GM19035 (cell line): ENCODE data around the gene SNRNP200.

Experiments used
- ATAC-seq: cut with Tn5 transposase; IDR thresholded peaks from one replicate; pipeline ENCODE4 v1.9.1; 2021; ENCODE audit not compliant: unreplicated experiment

SNRNP200 gene

GRCh38 chr2:96305091-96305978 is at the start of gene SNRNP200:
TSS of gene SNRNP200 (minus strand) at chr2:96305546. CDS start at chr2:96305437, 109 bp downstream.
- ATAC-seq = peak; percentile 94

DNA sequence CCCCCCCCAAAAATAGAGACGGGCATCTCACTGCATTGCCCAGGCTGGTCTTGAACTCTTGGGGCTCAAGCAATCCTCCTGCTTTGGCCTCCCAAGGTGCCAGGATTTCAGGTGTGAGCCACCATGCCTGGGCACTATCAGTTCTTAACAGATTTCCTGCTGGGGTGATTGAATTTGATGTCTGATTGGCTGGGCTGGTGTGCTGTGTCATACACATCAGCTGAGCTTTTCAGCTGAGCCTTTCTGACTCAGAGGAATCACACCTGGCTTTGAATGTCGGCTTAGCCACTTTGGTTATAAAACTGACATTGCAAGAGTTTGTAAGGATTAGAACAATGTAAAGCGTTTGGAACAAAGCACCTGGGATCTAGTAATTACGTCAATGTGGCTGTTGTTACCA is 49.1 kb upstream of the SNRNP200 start:
- ATAC-seq = no peak

DNA sequence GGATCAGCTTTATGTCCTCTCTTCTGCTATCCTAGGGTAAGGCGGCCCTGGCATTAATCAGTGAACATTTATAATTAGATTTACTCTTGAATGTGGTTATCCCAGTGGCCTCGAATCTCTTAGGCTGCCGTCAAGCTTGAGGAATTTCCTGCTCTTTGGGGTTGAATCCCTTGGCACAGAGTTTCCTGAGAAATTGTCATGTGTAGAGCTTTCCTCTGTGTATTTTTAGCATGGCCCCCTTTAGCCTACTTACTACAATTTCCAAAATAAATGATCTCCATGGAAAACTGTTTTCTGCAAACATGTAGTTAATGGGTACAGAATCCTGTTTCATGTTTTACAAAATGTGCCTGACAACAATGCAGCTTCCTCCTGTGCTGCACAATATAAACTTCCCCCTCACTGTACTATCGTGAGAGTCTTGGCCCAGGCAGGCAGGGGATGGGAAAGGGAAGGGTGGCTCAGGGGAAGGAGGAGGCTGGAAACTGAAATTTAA is 48.3 kb upstream of the SNRNP200 start:
- no peak for ATAC-seq

GRCh38 chr2:96353032-96353561 is 47.8 kb upstream of the SNRNP200 start:
- no peak for ATAC-seq

DNA sequence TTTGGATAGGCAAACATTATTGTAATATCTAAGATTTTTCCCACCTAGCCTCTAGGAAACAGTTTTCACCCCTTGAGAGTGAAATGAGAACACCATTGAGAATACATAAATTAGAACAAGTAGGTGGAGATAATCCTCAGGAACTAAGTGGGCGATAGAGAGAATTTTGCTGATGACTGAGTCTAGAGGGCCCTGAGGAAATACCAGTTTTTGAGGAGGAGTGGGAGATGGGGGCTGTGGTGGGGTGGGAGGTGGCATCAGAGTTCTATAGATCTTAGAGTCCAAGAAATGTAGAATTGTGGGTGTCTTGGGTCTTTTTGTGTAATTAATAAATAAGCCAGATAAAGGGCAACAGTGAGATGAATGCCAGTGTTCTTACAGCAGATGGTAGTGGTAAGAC is 42.0 kb upstream of the SNRNP200 start:
- ATAC-seq = no peak

DNA sequence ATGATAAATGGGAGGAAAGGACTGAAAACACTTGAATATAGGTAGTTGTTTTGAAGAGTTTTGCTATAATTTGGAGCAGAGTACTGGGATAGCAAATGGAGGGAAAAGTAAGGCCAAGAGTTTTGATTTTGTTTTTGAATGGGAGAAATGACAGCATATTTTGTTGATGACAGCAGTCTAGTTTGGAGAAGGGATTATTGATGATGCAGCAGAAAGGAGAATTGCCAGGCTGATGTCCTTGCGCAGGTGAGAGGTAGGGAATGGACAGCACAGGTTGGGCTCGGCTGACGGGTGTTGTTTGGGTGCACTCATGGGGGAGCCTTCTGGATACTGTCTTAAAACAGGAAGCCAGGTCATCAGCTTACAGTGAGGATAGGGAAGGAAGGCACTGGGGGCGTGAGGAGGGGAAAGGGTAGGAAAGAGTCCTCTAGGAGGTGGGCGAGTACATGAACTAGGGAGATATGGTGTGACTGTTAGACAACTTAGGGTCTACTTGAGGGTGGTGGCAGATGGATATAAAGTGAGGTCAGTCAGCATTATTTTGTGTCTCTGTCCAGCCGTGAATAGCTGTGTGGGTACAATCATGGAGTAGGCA is 40.6 kb upstream of the SNRNP200 start:
- ATAC-seq = no peak

DNA sequence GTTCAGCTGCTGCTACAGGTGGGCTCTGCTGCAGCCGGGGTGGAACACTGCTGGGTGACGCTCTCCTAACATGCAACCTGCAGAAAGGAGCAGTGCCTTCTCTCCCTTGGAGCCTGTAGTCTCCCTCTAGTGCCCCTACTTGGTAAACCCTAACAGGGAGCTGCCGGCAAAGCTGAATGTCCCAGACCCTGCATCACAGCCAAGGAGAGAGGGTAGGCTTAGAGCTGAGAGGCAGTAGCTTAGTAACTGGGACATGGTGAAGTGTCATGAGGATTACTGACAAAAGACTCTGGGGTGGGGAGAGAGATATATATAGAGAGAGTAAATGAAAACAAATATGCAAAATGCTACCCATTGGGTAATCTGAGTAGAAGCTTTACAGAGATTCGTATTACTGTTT is 40.1 kb upstream of the SNRNP200 start:
- no peak for ATAC-seq

- ATAC-seq = peak; percentile 83
Measured at GRCh38 chr2:96344011-96344410, 38.7 kb upstream of the SNRNP200 start.

GRCh38 chr2:96342085-96342484 is 36.7 kb upstream of the SNRNP200 start:
- ATAC-seq = peak; percentile 35

- ATAC-seq = no peak
Measured at GRCh38 chr2:96341641-96342040, 36.3 kb upstream of the SNRNP200 start.

GRCh38 chr2:96340493-96341414 is 35.4 kb upstream of the SNRNP200 start:
- no peak for ATAC-seq

DNA sequence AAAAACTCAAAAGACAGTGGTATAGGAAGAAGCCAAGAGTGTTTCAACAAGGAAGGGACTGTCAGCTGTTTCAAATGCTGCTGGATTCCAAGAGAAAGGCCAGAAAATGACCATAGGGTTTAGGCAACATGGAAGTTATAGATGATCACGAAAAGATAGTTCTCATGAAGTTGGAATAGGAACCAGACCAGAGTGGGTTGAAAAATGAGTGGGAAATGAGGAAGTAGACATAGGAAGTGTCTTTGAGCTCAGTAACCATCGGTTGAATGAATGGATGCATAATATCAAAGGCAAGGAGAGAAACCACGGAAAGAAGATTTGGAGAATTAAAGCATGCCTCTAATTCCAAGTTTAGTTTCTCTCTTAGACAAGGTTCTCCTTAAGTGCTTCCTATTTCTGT is 31.5 kb upstream of the SNRNP200 start:
- no peak for ATAC-seq

DNA sequence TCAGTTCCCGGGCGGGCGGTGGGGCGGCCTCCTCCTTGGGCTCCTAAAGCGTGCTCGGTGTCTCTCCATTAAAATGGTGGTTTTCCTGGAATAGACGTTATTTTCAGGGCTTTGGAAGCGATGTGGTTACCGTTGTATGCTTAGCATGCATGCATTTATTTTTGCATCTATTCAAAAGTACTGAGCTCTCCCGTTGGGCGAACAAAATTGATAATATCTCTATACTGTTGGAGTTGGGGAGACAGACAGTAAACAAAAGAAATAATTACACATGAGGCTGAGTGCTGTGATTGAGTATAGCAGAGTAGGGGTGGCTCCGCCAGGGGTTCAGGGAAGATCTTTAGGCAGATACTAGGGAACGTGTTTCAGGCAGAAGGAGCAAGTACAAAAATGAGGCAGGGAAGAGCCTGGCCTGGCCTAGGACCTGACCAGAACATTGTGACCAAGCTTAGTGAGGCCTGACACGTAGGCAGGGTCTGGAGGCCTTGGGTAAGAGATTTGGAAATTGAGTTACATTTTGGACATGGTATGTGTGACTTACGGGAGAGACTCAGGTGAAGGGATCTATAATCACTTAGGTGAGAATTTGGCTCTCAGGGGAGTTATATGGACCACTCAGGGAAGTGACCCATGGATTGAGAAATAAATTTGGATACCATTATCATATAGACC is 30.9 kb upstream of the SNRNP200 start:
- peak; percentile 1 for ATAC-seq

- no peak for ATAC-seq
Measured at GRCh38 chr2:96333708-96334107, 28.4 kb upstream of the SNRNP200 start.

GRCh38 chr2:96330407-96330806 is 25.1 kb upstream of the SNRNP200 start:
- no peak for ATAC-seq

DNA sequence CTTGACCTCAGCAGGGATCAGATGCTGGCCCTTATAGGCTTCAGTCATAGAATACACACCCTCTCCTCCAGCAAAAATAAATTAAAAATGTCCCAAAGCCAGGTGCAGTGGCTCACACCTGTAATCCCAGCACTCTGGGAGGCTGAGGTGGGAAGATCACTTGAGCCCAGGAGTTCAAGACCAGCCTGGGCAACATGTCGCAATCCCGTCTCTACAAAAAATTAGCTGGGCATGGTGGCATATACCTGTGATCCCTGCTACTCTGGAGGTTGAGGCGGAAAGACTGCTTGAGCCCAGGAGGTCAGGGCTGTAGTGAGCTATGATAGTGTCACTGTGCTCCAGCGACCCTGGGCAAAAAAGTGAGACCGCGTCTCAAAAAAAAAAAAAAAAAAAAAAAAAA is 24.5 kb upstream of the SNRNP200 start:
- ATAC-seq = no peak

DNA sequence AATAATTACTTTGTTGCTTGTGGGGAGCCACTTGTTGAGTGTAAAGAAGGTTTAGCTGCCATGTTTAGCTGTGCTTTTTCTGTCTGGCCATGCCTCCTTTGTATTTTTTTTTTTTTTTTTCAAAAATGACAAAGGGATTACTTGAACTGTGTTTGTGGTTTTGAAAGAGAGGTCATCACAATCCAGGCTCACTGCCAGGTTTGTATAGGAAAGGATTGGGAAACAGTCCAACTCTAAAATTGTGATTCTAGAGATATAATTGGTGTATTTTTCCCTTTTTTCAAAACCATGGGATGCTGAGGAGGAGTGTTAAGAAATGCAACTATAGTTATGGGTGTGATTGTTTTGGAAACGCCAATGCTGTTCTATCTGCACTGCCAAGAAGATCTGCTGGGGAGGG is 24.1 kb upstream of the SNRNP200 start:
- ATAC-seq = no peak

GRCh38 chr2:96326990-96327820 is 21.9 kb upstream of the SNRNP200 start:
- ATAC-seq = no peak

- no peak for ATAC-seq
Measured at GRCh38 chr2:96326564-96326963, 21.2 kb upstream of the SNRNP200 start.

DNA sequence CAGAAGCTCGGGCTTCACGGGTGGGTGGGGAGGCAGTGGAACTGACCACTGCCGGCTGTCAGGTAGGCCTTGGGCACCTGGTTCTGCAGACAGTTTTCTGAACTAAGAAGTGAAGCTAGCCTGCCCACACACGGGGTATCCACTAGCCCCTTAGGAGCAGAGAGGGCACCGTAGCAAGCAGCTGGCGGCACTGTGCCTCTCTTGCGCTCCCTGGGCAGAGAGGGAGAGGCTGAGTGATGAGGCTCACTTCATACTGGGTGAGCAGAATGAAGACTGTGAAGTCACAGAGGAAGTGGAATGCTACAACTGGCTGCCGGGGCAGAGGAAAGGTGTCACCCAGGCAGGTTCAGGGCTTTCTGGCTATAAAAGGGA is 20.5 kb upstream of the SNRNP200 start:
- no peak for ATAC-seq
